Measurements from ENCODE around the gene SLC35C1.

SLC35C1 gene

DNA sequence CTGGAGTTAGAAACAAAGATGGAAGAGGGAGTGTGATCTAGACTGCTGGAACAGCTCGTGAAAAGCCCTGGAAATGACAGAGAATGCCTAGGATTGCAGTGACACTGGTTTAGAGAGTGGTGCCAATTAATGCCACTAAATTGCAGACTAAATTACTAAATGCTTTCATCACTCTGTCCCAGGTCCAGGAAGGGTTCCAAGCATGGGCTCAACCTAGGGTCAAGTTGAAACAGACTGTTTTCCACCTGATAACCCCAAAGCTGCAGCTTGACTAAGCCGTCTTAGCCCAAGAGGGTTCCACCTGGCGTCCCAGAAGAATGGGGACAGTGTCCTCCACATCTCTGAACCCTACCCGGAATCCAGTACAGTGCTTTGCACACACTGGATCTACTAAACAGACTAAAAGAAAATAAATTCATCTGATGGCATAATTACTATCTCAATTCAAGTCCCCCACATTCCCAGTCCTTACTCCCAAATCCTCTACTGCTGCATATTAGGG, 41.3 kb downstream of the SLC35C1 start:
- no peak overlapping the region for H2AFZ ChIP-seq (ENCODE audit: low read depth)
- H3K4me1 ChIP-seq (ENCODE audit: low read depth, poor library complexity, severe bottlenecking), result peaks cover 48% of the 10 kb centered on the region
- no peaks in the 10 kb centered on the region for H3K27me3 ChIP-seq (ENCODE audit: insufficient read depth, low read depth)
- TF ChIP-seq, protein P1, sequence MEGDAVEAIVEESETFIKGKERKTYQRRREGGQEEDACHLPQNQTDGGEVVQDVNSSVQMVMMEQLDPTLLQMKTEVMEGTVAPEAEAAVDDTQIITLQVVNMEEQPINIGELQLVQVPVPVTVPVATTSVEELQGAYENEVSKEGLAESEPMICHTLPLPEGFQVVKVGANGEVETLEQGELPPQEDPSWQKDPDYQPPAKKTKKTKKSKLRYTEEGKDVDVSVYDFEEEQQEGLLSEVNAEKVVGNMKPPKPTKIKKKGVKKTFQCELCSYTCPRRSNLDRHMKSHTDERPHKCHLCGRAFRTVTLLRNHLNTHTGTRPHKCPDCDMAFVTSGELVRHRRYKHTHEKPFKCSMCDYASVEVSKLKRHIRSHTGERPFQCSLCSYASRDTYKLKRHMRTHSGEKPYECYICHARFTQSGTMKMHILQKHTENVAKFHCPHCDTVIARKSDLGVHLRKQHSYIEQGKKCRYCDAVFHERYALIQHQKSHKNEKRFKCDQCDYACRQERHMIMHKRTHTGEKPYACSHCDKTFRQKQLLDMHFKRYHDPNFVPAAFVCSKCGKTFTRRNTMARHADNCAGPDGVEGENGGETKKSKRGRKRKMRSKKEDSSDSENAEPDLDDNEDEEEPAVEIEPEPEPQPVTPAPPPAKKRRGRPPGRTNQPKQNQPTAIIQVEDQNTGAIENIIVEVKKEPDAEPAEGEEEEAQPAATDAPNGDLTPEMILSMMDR (conservative IDR thresholded peaks at IDR 0.05; ENCODE audit: low read depth, low read length), result no peak
- H3K9ac ChIP-seq, result no peak overlapping the region
- no peaks in the 10 kb centered on the region for H3K36me3 ChIP-seq (ENCODE audit: insufficient read depth)
- H3K4me3 ChIP-seq (IDR thresholded peaks at IDR 0.05; ENCODE audit: insufficient read depth, low read depth, low read length), result no peak overlapping the region
- H3K79me2 ChIP-seq (ENCODE audit: insufficient read depth, low read depth), result peaks cover 30% of the 10 kb centered on the region; the same call in 1 of the 2 replicates
- no peak overlapping the region for H3K4me2 ChIP-seq
- no peaks in the 10 kb centered on the region for H4K20me1 ChIP-seq (ENCODE audit: insufficient read depth)
- no peak overlapping the region for H3K27ac ChIP-seq

DNA sequence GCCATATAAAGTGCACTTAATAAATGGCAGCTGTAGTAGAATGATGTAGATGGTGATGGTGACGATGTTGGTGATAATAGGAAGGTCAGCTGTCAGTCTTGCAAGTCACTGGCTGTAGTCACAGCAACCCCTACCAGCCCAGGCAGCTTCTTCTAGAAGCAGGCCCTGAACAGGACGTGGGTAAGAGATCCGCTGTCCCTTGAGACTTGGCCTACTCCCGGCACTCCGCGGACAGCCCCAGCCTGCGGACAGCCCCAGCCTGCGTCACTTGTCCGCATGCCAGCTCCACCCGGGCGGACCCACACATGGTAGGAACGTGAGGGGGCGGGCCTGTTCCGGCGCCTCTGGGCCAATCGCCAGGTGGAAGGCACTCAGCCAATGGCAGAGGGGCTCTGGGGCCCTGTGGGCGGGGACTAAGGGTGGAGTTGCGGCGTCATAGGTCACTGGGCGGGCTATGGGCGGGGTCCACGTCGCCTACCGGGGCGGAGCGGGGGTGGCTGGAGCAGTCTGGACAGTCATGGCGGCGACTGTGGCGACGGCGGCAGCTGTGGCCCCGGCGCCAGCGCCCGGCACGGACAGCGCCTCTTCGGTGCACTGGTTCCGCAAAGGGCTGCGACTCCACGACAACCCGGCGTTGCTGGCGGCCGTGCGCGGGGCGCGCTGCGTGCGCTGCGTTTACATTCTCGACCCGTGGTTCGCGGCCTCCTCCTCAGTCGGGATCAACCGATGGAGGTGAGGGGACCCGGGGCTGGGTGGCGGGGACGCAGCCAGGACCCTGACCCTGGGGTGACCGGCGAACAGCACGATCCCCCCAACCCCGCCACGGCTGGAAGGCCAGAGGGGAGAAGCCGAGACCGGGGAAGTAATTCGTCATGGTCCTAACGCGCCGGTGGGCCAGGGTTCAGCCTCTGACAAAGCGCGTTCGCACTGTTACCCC, 42.3 kb downstream of the SLC35C1 start, which contains the start of gene CRY2:
TSS of gene CRY2 (plus strand) at position 502 of the 937 bp plus-strand sequence. CDS start at position 518, 16 bp downstream.
- H3K4me1 ChIP-seq (ENCODE audit: low read depth, poor library complexity, severe bottlenecking), result peaks cover 56% of the 10 kb centered on the region
- TF ChIP-seq, protein P1 (conservative IDR thresholded peaks at IDR 0.05; ENCODE audit: low read depth, low read length), result no peak
- no peaks in the 10 kb centered on the region for H4K20me1 ChIP-seq (ENCODE audit: insufficient read depth)
- peaks cover 36% of the 10 kb centered on the region; the same call in 1 of the 2 replicates for H3K79me2 ChIP-seq (ENCODE audit: insufficient read depth, low read depth)
- H3K27me3 ChIP-seq (ENCODE audit: insufficient read depth, low read depth), result no peaks in the 10 kb centered on the region
- no peaks in the 10 kb centered on the region for H3K36me3 ChIP-seq (ENCODE audit: insufficient read depth)
- peak within 1 kb of the TSS; percentile 91 for H3K4me2 ChIP-seq
- no peak within 1 kb of the TSS for H3K4me3 ChIP-seq (IDR thresholded peaks at IDR 0.05; ENCODE audit: insufficient read depth, low read depth, low read length)
- peak within 1 kb of the TSS; percentile 86 for H3K9ac ChIP-seq
- peak within 1 kb of the TSS; percentile 56 for H3K27ac ChIP-seq
- H2AFZ ChIP-seq (ENCODE audit: low read depth), result peak within 1 kb of the TSS; percentile 77

DNA sequence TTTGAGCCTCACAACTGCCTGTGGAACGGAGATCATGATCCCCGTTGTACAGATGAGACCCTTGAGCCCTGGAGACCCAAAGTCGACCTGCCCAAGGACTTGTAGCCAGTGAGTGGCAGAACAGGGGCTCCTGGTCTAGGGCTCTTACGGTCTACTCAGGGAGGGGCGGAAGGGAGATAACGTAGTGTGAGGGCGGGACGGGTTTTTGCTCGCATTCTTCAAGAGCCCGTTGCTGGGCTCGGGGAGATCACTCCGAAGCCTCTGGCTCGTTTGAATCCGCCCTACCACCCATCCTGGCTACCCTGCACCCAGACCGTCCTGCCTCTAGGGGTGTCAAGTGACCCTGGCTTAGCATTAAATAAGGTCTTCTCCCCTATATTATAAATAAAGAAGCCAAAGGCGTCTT, 43.0 kb downstream of the SLC35C1 start:
- H4K20me1 ChIP-seq (ENCODE audit: insufficient read depth), result no peaks in the 10 kb centered on the region
- H3K27me3 ChIP-seq (ENCODE audit: insufficient read depth, low read depth), result no peaks in the 10 kb centered on the region
- peak overlapping the region; percentile 56 for H3K27ac ChIP-seq
- TF ChIP-seq, protein P1 (conservative IDR thresholded peaks at IDR 0.05; ENCODE audit: low read depth, low read length), result 0 out of 2 replicates have a peak, but pooled peaks have one; percentile 17
- H3K79me2 ChIP-seq (ENCODE audit: insufficient read depth, low read depth), result peaks cover 36% of the 10 kb centered on the region; the same call in 1 of the 2 replicates
- peak overlapping the region; percentile 86 for H3K9ac ChIP-seq
- peak overlapping the region; percentile 77; the same call in 1 of the 2 replicates for H2AFZ ChIP-seq (ENCODE audit: low read depth)
- peaks cover 58% of the 10 kb centered on the region for H3K4me1 ChIP-seq (ENCODE audit: low read depth, poor library complexity, severe bottlenecking)
- peak overlapping the region; percentile 91 for H3K4me2 ChIP-seq
- H3K4me3 ChIP-seq (IDR thresholded peaks at IDR 0.05; ENCODE audit: insufficient read depth, low read depth, low read length), result no peak overlapping the region
- no peaks in the 10 kb centered on the region for H3K36me3 ChIP-seq (ENCODE audit: insufficient read depth)

DNA sequence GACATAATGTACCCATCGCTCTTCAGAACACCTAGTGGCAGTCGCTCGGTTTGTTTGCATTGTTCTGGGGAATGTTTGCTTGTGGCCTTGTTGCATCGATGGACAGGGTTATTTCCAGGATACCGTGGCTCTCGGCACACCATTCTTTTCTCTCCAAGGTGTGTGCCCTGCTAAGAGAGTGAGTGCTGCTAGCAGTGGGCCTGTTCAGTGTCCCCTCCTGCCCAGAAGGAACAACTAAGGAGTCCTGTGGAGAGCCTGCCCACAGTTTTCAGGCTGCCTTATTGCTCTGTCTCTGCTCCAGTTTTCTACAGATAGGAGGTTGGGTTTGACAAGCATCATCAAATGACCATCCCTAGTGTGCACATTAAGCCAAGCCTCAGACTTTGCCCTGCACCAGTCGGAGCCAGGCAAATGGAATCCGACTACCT, 43.7 kb downstream of the SLC35C1 start:
- H3K27me3 ChIP-seq (ENCODE audit: insufficient read depth, low read depth), result no peaks in the 10 kb centered on the region
- H3K36me3 ChIP-seq (ENCODE audit: insufficient read depth), result no peaks in the 10 kb centered on the region
- H3K4me1 ChIP-seq (ENCODE audit: low read depth, poor library complexity, severe bottlenecking), result peaks cover 58% of the 10 kb centered on the region
- no peak overlapping the region; the same call in 1 of the 2 replicates for H3K9ac ChIP-seq
- H4K20me1 ChIP-seq (ENCODE audit: insufficient read depth), result no peaks in the 10 kb centered on the region
- TF ChIP-seq, protein P1 (conservative IDR thresholded peaks at IDR 0.05; ENCODE audit: low read depth, low read length), result no peak
- no peak overlapping the region for H3K4me3 ChIP-seq (IDR thresholded peaks at IDR 0.05; ENCODE audit: insufficient read depth, low read depth, low read length)
- H2AFZ ChIP-seq (ENCODE audit: low read depth), result no peak overlapping the region
- peaks cover 41% of the 10 kb centered on the region; the same call in 1 of the 2 replicates for H3K79me2 ChIP-seq (ENCODE audit: insufficient read depth, low read depth)
- no peak overlapping the region for H3K27ac ChIP-seq
- peak overlapping the region; percentile 91 for H3K4me2 ChIP-seq

Measured in KMS-11 (cell line).